Neural crest cell (in vitro differentiated cells): Measurements from ENCODE around the gene UPF3B. TPM values are rescaled to one million over a fixed set of nuclear protein-coding genes. Genes with fewer than 3 reads are reported as not detected.
"Not testable (repeated sequence)": the region's sequence is repeated elsewhere in the genome, so short reads cannot be mapped to it uniquely, and the experiment has no call there.

ENCODE experiments used
- DNase-seq: peaks from one replicate; pipeline ENCODE4 v3.0.0; 2021; ENCODE audit warnings: low read depth, mixed read lengths, low spot score
- H3K27ac Mint-ChIP-seq: one replicate; pipeline ENCODE4 v1.8.0; 2021; ENCODE audit warnings: mild to moderate bottlenecking, mixed read lengths; ENCODE audit not compliant: unreplicated experiment
- H3K27me3 Mint-ChIP-seq: 2 replicates; pipeline ENCODE4 v1.8.0; 2021; ENCODE audit warnings: low read depth, mild to moderate bottlenecking, mixed read lengths
- H3K36me3 Mint-ChIP-seq: 2 replicates; pipeline ENCODE4 v1.8.0; 2021; ENCODE audit warnings: low read depth, mild to moderate bottlenecking, mixed read lengths
- H3K4me1 Mint-ChIP-seq: 2 replicates; pipeline ENCODE4 v1.8.0; 2021; ENCODE audit warnings: mixed read lengths
- H3K4me3 Mint-ChIP-seq: one replicate; pipeline ENCODE4 v1.8.0; 2021; ENCODE audit warnings: mild to moderate bottlenecking, mixed read lengths
- H3K9me3 Mint-ChIP-seq: 2 replicates; pipeline ENCODE4 v1.8.0; 2021; ENCODE audit warnings: mixed read lengths
- total RNA-seq: library from RNA; stranded (reverse); gene quantifications from 2 replicates; pipeline ENCODE4 v1.2.1, GENCODE V29; 2021
- TF ChIP-seq, protein P1 (sequence below): fragments of 200-600 bp; sonication (generic); conservative IDR thresholded peaks from 2 replicates; pipeline ENCODE4 v1.5.0; 2021; ENCODE audit warnings: antibody characterized with exemption, mild to moderate bottlenecking

Gene UPF3B
- total RNA-seq, 1 donor from 2014 or later, result 20.1 TPM

DNA sequence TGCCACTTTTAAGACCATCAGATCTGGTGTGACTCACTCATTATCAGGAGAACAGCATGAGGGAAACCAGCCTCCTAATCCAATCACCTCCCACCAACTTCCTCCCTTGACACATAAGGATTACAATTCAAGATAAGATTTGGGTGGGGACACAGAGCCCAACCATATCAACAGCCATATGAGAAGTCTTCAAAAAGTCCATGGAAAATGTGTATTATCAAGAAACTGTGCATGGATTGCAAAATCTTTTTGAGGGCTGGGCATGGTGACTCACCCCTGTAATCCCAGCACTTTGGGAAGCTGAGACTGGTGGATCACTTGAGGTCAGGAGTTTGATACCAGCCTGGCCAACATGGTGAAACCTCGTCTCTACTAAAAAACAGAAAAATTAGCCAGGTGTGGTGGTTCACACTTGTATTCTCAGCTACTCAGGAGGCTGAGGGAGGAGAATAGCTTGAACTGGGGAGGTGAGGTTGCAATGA, 43.5 kb downstream of the UPF3B start:
- no peak for DNase-seq
- TF ChIP-seq, protein P1, sequence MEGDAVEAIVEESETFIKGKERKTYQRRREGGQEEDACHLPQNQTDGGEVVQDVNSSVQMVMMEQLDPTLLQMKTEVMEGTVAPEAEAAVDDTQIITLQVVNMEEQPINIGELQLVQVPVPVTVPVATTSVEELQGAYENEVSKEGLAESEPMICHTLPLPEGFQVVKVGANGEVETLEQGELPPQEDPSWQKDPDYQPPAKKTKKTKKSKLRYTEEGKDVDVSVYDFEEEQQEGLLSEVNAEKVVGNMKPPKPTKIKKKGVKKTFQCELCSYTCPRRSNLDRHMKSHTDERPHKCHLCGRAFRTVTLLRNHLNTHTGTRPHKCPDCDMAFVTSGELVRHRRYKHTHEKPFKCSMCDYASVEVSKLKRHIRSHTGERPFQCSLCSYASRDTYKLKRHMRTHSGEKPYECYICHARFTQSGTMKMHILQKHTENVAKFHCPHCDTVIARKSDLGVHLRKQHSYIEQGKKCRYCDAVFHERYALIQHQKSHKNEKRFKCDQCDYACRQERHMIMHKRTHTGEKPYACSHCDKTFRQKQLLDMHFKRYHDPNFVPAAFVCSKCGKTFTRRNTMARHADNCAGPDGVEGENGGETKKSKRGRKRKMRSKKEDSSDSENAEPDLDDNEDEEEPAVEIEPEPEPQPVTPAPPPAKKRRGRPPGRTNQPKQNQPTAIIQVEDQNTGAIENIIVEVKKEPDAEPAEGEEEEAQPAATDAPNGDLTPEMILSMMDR, result no peak
- peaks cover 2% of the 10 kb centered on the region for H3K9me3 Mint-ChIP-seq
- no peak overlapping the region for H3K4me3 Mint-ChIP-seq
- peaks cover 4% of the 10 kb centered on the region for H3K36me3 Mint-ChIP-seq
- no peak overlapping the region for H3K27ac Mint-ChIP-seq
- H3K27me3 Mint-ChIP-seq, result no peaks in the 10 kb centered on the region
- H3K4me1 Mint-ChIP-seq, result no peaks in the 10 kb centered on the region

DNA sequence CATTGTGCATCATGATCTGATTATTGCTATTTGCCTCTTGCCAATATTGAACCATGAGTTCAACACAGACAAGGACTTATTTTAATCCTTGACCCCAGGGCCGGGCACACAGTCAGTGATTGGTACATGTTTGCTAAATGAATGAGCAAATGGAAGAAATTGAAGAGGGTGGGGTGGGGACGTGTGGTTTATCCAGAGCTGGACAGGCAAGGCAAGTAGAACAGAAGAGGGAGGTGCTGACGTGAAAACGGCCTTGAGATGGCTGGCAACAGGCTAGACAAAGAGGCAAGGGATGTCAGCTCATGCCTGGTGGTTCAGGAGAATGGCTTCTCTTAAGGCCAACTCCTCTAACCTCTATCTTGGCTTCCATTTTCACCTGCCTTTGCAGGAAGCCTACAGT, 44.3 kb downstream of the UPF3B start:
- not testable (repeated sequence) for H3K27ac Mint-ChIP-seq, H3K4me1 Mint-ChIP-seq, H3K4me3 Mint-ChIP-seq, H3K9me3 Mint-ChIP-seq, H3K36me3 Mint-ChIP-seq, DNase-seq, H3K27me3 Mint-ChIP-seq

DNA sequence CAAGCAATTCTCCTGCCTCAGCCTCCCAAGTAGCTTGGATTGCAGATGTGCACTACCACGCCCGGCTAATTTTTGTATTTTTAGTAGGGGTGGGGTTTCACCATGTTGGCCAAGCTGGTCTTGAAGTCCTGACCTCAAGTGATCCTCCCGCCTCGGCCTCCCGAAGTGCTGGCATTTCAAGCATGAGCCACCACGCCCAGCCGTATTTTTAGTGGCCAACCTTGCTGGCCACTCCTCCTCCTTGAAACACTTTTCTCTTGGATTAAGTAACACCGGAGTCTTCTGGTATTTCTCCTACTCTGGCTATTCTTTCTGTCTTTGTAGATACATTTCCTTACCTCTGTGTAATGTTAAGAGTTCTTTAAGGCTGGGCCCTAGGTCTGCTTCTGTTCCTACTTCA, 50.2 kb downstream of the UPF3B start:
- Mint-ChIP-seq H3K4me3 (no peak overlapping the region), H3K36me3 (peaks cover 7% of the 10 kb centered on the region), H3K27me3 (no peaks in the 10 kb centered on the region), H3K4me1 (no peaks in the 10 kb centered on the region), H3K9me3 (peaks cover 2% of the 10 kb centered on the region), H3K27ac (no peak overlapping the region)
- TF ChIP-seq, protein P1, result no peak
- no peak for DNase-seq

DNA sequence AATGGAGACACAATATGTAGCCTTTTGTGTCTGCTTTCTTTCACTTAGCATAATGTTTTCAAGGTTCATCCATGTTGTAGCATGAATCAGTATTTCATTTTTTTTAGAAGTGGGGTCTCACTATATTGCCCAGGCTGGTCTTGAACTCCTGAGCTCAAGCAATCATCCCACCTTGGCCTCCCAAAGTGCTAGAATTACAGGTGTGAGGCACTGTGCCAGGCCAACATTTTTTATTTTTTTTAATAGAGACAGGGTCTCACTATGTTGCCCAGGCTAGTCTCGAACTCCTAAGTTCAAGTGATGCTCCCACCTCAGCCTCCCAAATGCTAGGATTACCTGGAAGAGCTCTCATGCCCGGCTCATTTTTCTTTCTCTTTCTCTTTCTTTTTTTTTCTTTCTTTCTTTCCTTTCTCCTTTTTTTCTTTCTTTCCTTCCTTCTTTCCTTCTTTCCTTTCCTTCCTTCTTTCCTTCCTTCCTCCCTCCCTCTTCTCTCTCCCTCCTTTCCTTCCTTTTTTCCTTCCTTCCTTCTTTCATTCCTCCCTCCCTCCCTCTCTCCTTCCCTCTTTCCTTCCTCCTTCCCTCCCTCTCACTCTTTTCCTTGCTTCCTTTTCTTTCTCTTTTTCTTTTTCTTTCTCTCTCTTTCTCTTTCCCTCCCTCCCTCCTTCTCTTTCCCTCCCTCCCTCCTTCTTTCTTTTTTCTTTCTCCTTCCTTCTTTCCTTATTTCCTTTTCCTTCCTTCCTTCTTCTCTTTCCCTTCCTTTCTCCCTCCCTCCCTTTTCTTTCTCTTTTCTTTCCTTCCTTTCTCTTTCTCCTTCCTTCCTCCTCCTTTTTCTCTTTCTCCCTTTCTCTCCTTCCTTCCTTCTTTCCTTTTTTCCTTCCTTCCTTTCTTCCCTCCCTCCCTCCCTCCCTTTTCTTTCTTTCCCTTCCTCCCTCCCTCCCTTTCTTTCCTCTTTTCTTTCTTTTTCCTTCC, 51.2 kb downstream of the UPF3B start:
- Mint-ChIP-seq H3K27ac (no peak overlapping the region), H3K27me3 (no peaks in the 10 kb centered on the region), H3K4me3 (no peak overlapping the region), H3K9me3 (peaks cover 2% of the 10 kb centered on the region), H3K36me3 (peaks cover 5% of the 10 kb centered on the region), H3K4me1 (no peaks in the 10 kb centered on the region)
- TF ChIP-seq, protein P1, result no peak
- no peak for DNase-seq

DNA sequence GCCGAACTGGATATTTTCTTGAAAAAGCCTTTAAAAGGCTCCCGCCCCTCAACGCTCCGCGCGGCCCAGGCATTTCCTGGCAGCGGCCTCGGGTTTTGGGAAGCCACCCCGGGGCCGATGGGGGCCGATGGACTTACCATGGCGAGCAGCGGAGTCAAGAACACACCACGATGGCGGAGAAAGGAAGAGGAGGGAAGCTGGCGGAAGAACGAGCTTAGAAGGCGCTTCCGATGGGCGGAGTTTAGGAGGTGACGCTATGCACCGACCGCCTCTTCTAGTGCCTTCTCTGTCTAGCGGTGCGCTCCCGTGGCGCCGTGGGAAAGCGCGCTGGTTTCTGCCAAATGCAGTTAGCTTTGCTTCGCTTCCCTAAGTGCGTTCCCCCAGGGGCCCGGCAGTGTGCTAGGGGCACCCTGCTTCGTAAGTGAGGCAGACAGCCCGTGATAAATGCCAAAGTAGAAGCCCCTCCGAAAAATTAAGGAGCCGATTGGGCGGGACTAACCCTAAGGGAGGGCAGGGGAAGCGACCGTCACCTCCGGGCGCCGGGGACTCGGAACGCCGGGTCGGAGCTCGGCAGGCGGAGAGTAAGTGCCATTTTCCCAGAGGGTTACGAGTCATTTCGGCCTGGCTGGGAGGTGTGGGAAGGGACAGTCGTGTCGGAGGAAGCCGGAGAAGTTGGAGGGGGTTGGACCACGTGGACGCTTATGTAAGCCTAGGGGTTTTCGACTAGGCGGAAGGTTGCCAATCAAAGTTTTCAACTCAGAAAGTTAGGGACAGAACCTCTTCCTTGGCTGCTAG, 61.1 kb downstream of the UPF3B start, which contains the start of gene RPL39:
TSS of gene RPL39 (minus strand) at position 194 of the 795 bp plus-strand sequence. CDS start at position 140, 54 bp downstream.
- TF ChIP-seq, protein P1, result no peak
- peaks cover 3% of the 10 kb centered on the region for H3K9me3 Mint-ChIP-seq
- H3K36me3 Mint-ChIP-seq, result peaks cover 19% of the 10 kb centered on the region
- H3K4me1 Mint-ChIP-seq, result peaks cover 33% of the 10 kb centered on the region
- peak within 1 kb of the TSS; percentile 100 for H3K27ac Mint-ChIP-seq
- H3K4me3 Mint-ChIP-seq, result peak within 1 kb of the TSS; percentile 98
- peak; percentile 54 for DNase-seq
- H3K27me3 Mint-ChIP-seq, result no peaks in the 10 kb centered on the region
